Thoracic aorta (tissue), 2 donors: ENCODE measurements around the gene PPIB. TPM values are rescaled to one million over a fixed set of nuclear protein-coding genes. Genes with fewer than 3 reads are reported as not detected.

ENCODE experiments used
- ATAC-seq: fragments of 150-250 bp; one replicate; pipeline ENCODE4 v1.8.0; 2017; ENCODE audit warnings: low read depth; ENCODE audit not compliant: insufficient number of reproducible peaks, low FRiP score
- DNase-seq: peaks from one replicate; pipeline ENCODE4 v3.0.0-alpha.2; 2020; ENCODE audit warnings: low spot score
- H3K27ac ChIP-seq, 2 donors: fragments of 200-600 bp; sonication (generic); 1 replicate in 1 of 2; 2 replicates in 1 of 2; pipeline ENCODE4 v1.5.1; 2016; ENCODE audit warnings: mild to moderate bottlenecking in 2 of 2, moderate library complexity in 2 of 2
- H3K27me3 ChIP-seq: fragments of 200-600 bp; sonication (generic); replicated peaks from 2 replicates; pipeline ENCODE4 v1.6.0; 2016; ENCODE audit warnings: mild to moderate bottlenecking; ENCODE audit not compliant: insufficient read depth
- H3K36me3 ChIP-seq: fragments of 200-600 bp; sonication (generic); one replicate; pipeline ENCODE4 v1.5.1; 2016
- H3K4me1 ChIP-seq, 2 donors: fragments of 200-600 bp; sonication (generic); 1 replicate in 1 of 2; 2 replicates in 1 of 2; pipeline versions ENCODE4 v1.5.1 to v1.6.0; 2016; ENCODE audit warnings: low read depth in 2 of 2, mild to moderate bottlenecking in 1 of 2; ENCODE audit not compliant: control insufficient read depth in 1 of 2
- H3K4me3 ChIP-seq: fragments of 200-600 bp; sonication (generic); 2 replicates; pipeline ENCODE4 v1.5.1; 2016; ENCODE audit warnings: mild to moderate bottlenecking
- H3K9me3 ChIP-seq: fragments of 200-600 bp; sonication (generic); 2 replicates; pipeline ENCODE4 v1.5.1; 2016
- total RNA-seq, 2 donors: library from RNA; depleted of rRNA; stranded (reverse); fragments of >200 nt; gene quantifications; one replicate each; pipeline versions ENCODE4 v1.1.0 to v1.2.3, GENCODE V29; 2016
- TF ChIP-seq, protein P1 (sequence below): fragments of 200-600 bp; sonication (generic); IDR thresholded peaks from one replicate; pipeline ENCODE4 v1.5.1; 2019; ENCODE audit warnings: antibody characterized with exemption

Gene PPIB
- total RNA-seq, 2 donors from 2014 or later, result 288 to 331 TPM

DNA sequence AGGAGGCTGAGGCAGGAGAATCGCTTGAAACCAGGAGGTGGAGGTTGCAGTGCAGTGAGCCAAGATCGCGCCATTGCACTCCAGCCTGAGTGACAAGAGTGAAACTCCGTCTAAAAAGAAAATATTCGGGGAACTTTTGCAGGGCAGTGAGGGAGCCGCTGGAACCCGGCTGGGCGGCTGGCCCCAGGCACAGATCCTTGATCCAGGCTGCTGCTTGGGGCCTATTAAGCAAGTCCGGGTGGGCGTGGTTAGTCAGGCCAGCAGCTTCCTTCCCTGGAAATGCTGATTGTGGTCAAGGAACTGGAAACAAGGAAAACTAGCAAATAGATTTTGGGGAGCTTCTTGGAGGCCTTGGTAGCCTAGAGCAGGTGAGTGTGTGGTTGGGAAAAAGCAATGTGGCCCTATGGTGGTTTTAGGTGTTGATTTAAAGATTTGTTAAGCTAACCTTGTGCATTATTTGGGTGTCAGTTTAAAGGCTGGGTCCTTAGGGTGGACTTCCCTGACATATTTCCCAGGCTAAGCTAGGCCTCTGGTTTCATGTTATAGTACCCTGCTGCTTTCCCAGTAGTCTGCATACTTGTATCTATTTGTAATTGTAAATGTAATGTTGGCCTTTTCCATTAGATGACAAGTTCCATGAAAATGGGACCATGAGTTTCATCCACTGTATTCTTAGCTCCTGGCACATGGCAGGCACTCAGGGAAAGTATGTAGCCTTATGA, 29.0 kb downstream of the PPIB start:
- TF ChIP-seq, protein P1, sequence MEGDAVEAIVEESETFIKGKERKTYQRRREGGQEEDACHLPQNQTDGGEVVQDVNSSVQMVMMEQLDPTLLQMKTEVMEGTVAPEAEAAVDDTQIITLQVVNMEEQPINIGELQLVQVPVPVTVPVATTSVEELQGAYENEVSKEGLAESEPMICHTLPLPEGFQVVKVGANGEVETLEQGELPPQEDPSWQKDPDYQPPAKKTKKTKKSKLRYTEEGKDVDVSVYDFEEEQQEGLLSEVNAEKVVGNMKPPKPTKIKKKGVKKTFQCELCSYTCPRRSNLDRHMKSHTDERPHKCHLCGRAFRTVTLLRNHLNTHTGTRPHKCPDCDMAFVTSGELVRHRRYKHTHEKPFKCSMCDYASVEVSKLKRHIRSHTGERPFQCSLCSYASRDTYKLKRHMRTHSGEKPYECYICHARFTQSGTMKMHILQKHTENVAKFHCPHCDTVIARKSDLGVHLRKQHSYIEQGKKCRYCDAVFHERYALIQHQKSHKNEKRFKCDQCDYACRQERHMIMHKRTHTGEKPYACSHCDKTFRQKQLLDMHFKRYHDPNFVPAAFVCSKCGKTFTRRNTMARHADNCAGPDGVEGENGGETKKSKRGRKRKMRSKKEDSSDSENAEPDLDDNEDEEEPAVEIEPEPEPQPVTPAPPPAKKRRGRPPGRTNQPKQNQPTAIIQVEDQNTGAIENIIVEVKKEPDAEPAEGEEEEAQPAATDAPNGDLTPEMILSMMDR, result no peak
- Histone ChIP-seq H3K36me3 (peaks cover 83% of the 10 kb centered on the region), H3K27me3 (no peaks in the 10 kb centered on the region), H3K9me3 (no peaks in the 10 kb centered on the region), H3K27ac (no peak overlapping the region), H3K4me3 (no peak overlapping the region), H3K4me1 (no peaks in the 10 kb centered on the region)
- ATAC-seq (no peak), DNase-seq (no peak)

DNA sequence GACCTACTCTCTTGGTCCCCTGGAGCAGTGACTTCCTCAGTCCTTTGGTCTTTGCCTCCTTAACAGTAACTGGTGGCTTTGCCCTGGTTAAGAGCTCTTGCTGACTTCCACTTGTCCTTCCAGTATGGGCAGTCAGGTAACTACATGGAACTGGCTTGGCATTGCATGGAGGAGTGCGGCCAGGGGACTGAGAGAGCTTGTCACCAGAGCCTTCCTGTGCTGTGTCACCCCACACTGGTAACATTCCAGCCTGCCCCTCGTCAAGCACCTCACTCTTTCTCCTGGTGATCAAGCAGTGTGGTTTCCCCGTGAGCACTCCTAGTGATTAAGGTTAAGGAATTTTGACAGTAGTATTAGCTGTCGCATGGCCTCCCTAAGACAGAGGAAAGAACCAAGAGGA, 30.6 kb downstream of the PPIB start:
- Histone ChIP-seq H3K36me3 (peaks cover 83% of the 10 kb centered on the region), H3K4me3 (no peak overlapping the region), H3K27me3 (no peaks in the 10 kb centered on the region), H3K4me1 (no peaks in the 10 kb centered on the region), H3K27ac (no peak overlapping the region), H3K9me3 (no peaks in the 10 kb centered on the region)
- no peak for ATAC-seq
- DNase-seq, result no peak
- TF ChIP-seq, protein P1, result no peak

DNA sequence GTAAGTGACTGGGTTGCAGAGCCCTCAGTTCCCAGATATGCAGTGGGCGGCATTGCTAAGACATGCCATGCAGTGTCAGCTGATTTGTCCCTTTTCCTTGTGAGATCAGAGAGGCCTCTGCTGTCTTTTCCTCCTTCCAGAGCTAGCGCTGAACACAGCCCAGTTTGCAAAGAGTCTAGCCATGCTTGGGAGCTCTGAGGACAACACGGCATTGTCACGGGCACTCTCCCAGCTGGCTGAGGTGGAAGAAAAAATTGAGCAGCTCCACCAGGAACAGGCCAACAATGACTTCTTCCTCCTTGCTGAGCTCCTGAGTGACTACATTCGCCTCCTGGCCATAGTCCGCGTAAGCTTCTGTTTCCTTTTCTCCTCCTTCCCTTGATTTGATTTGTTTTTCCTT, 31.3 kb downstream of the PPIB start:
- H3K36me3 ChIP-seq, result peaks cover 82% of the 10 kb centered on the region
- TF ChIP-seq, protein P1, result no peak
- H3K4me3 ChIP-seq, result no peak overlapping the region
- no peaks in the 10 kb centered on the region for H3K9me3 ChIP-seq
- ATAC-seq (no peak), DNase-seq (no peak)
- H3K4me1 ChIP-seq, result no peaks in the 10 kb centered on the region
- H3K27me3 ChIP-seq, result no peaks in the 10 kb centered on the region
- no peak overlapping the region for H3K27ac ChIP-seq

DNA sequence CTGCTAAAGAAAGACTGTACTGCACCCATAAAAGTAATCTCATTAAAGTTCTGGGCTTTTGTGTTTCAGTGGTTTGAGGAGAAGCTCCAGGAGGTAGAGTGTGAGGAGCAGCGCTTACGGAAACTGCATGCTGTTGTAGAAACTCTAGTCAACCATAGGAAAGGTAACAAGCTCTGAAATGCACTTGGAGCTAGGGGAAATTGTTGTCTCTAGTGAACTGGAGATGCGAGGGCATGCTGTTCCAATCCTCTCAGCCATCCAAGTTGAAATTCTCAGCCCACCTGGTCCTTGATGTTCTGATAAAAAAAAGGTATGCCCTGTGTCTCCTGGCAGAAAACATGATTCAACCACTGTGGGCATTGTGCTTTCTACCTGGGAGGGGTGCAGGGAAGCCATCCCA, 32.7 kb downstream of the PPIB start:
- Histone ChIP-seq H3K36me3 (peaks cover 77% of the 10 kb centered on the region), H3K27me3 (no peaks in the 10 kb centered on the region), H3K4me3 (no peak overlapping the region), H3K4me1 (no peaks in the 10 kb centered on the region), H3K27ac (no peak overlapping the region), H3K9me3 (no peaks in the 10 kb centered on the region)
- no peak for DNase-seq
- TF ChIP-seq, protein P1, result no peak
- ATAC-seq, result no peak

DNA sequence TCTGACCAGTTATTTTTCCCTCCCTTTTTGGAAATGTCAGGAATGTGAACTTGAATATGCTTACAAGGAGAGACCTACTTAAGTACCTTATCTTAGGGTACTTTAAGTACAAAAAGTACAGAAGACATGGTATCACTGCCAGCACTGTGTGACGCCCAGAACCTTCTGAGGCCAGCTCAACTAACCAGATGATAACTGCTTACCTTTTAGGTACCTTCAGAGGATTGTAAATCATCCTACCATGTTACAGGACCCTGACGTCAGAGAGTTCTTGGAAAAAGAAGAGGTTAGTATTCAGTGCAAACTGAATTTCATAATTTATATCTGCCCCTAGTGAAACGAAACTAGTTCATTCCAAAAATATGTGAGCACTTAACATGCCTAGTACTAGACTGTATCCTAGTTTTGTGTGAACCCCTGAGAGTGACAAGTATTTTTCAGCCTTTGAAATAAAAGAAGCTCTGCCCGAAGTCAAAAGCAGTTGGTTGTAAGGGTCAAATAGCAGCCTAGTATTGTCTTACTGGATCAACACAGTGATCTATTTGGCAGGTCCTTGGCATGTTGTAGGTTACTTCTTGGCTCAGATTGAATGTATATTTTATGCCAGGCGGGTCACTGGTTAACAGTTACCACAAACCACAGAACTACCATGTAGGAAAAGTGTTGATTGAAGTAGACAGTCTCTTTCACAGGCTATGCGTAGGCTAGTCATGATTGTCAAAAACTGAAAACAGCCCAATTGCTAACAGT, 35.1 kb downstream of the PPIB start:
- DNase-seq, result no peak
- Histone ChIP-seq H3K9me3 (no peaks in the 10 kb centered on the region), H3K4me1 (no peaks in the 10 kb centered on the region), H3K36me3 (peaks cover 70% of the 10 kb centered on the region), H3K27ac (no peak overlapping the region), H3K27me3 (no peaks in the 10 kb centered on the region), H3K4me3 (no peak overlapping the region)
- no peak for ATAC-seq
- TF ChIP-seq, protein P1, result no peak
